ENCODE results near the gene APOL1.

Gene APOL1

GRCh38 chr22:36222887-36223450, 30.0 kb upstream of the APOL1 start:
- peaks cover 20% of the 10 kb centered on the region for H3K36me3 ChIP-seq
- H3K4me3 ChIP-seq (ENCODE audit: low read depth in 1 of 2, low read length in 1 of 2) = no peak overlapping the region
- H3K27ac ChIP-seq = no peak overlapping the region
- peaks cover 9% of the 10 kb centered on the region for H3K27me3 ChIP-seq
- H3K4me1 ChIP-seq (ENCODE audit: control insufficient read depth in 1 of 2, insufficient read depth in 1 of 2, low read depth in 1 of 2, low read length in 1 of 2) = no peaks in the 10 kb centered on the region
- no peaks in the 10 kb centered on the region for H3K9me3 ChIP-seq
- no peak for TF ChIP-seq CTCF (IDR thresholded peaks at IDR 0.05)

GRCh38 chr22:36223504-36223903, 29.4 kb upstream of the APOL1 start:
- peaks cover 25% of the 10 kb centered on the region for H3K36me3 ChIP-seq
- TF ChIP-seq CTCF (IDR thresholded peaks at IDR 0.05) = no peak
- H3K4me1 ChIP-seq (ENCODE audit: control insufficient read depth in 1 of 2, insufficient read depth in 1 of 2, low read depth in 1 of 2, low read length in 1 of 2) = no peaks in the 10 kb centered on the region
- H3K27me3 ChIP-seq = peaks cover 9% of the 10 kb centered on the region
- no peak overlapping the region for H3K4me3 ChIP-seq (ENCODE audit: low read depth in 1 of 2, low read length in 1 of 2)
- H3K27ac ChIP-seq = no peak overlapping the region
- no peaks in the 10 kb centered on the region for H3K9me3 ChIP-seq

- H3K4me3 ChIP-seq (ENCODE audit: low read depth in 1 of 2, low read length in 1 of 2) = no peak overlapping the region
- no peak overlapping the region for H3K27ac ChIP-seq
- no peaks in the 10 kb centered on the region for H3K9me3 ChIP-seq
- no peaks in the 10 kb centered on the region for H3K4me1 ChIP-seq (ENCODE audit: control insufficient read depth in 1 of 2, insufficient read depth in 1 of 2, low read depth in 1 of 2, low read length in 1 of 2)
- H3K27me3 ChIP-seq = peaks cover 9% of the 10 kb centered on the region
- peaks cover 33% of the 10 kb centered on the region for H3K36me3 ChIP-seq
- no peak for TF ChIP-seq CTCF (IDR thresholded peaks at IDR 0.05)
These were observed 28.7 kb upstream of the APOL1 start for GRCh38 chr22:36224245-36224644.

- Histone ChIP-seq H3K27ac (no peak overlapping the region), H3K9me3 (no peaks in the 10 kb centered on the region), H3K36me3 (peaks cover 45% of the 10 kb centered on the region), H3K27me3 (peaks cover 4% of the 10 kb centered on the region), H3K4me3 (ENCODE audit: low read depth in 1 of 2, low read length in 1 of 2) (no peak overlapping the region), H3K4me1 (ENCODE audit: control insufficient read depth in 1 of 2, insufficient read depth in 1 of 2, low read depth in 1 of 2, low read length in 1 of 2) (no peaks in the 10 kb centered on the region)
- TF ChIP-seq CTCF (IDR thresholded peaks at IDR 0.05) = no peak
These were observed 27.5 kb upstream of the APOL1 start for GRCh38 chr22:36225333-36225922.

GRCh38 chr22:36226189-36226588, 26.7 kb upstream of the APOL1 start:
- TF ChIP-seq CTCF (IDR thresholded peaks at IDR 0.05) = no peak
- no peaks in the 10 kb centered on the region for H3K9me3 ChIP-seq
- H3K36me3 ChIP-seq = peaks cover 52% of the 10 kb centered on the region
- H3K27ac ChIP-seq = peak overlapping the region; percentile 13
- H3K4me1 ChIP-seq (ENCODE audit: control insufficient read depth in 1 of 2, insufficient read depth in 1 of 2, low read depth in 1 of 2, low read length in 1 of 2) = no peaks in the 10 kb centered on the region
- H3K27me3 ChIP-seq = no peaks in the 10 kb centered on the region
- H3K4me3 ChIP-seq (ENCODE audit: low read depth in 1 of 2, low read length in 1 of 2) = no peak overlapping the region

Measured in neutrophil (primary cell).